Stimulated activated CD8-positive, alpha-beta memory T cell treated with anti-CD3 and anti-CD28 coated beads, Interleukin-4, amount 100 ng/mL, for 24 hours (primary cell): ENCODE results near the gene KLHL41.
"Not testable (repeated sequence)": the region's sequence is repeated elsewhere in the genome, so short reads cannot be mapped to it uniquely, and the experiment has no call there.

Experiments
- DNase-seq: peaks from one replicate; pipeline ENCODE4 v3.0.0-alpha.2; 2020; ENCODE audit warnings: low read depth

KLHL41 gene

GRCh38 chr2:169573160-169573973 is 63.9 kb downstream of the KLHL41 start, which contains the start of gene FASTKD1:
FASTKD1 (minus strand) TSS chr2:169573865; CDS start chr2:169572029, 1,836 bp downstream.
- peak; percentile 83 for DNase-seq

- no peak for DNase-seq
These were observed 64.4 kb downstream of the KLHL41 start for GRCh38 chr2:169573974-169574299.

GRCh38 chr2:169574539-169574938 is 65.0 kb downstream of the KLHL41 start:
- DNase-seq, result not testable (repeated sequence)

- DNase-seq, result not testable (repeated sequence)
These were observed 65.8 kb downstream of the KLHL41 start for GRCh38 chr2:169575264-169575663.
